Natural killer cell (primary cell): Measurements from ENCODE around the gene PPP2R1A. TPM values are rescaled to one million over a fixed set of nuclear protein-coding genes. Genes with fewer than 3 reads are reported as not detected.

Source experiments
- ATAC-seq, 3 donors: fragments of 150-1000 bp in 2 of 3; fragments of 200-7000 bp in 1 of 3; cut with Tn5 transposase; 1 replicate in 1 of 3; 2 replicates in 2 of 3; pipeline ENCODE4 v1.10.0; 2021; ENCODE audit warnings: mild to moderate bottlenecking in 2 of 3, moderate library complexity in 2 of 3
- DNase-seq, 2 donors: peaks; one replicate each; pipeline versions ENCODE4 v3.0.0 to v3.0.0-alpha.2; 2013 to 2021; ENCODE audit warnings: mixed read lengths in 1 of 2
- H3K27ac ChIP-seq: one replicate; pipeline ENCODE4 v1.5.1; 2013; ENCODE audit warnings: mild to moderate bottlenecking, low read length
- H3K27me3 ChIP-seq: one replicate; pipeline ENCODE4 v1.6.1; 2013; ENCODE audit warnings: low read length; ENCODE audit not compliant: control insufficient read depth, insufficient read depth
- H3K36me3 ChIP-seq: one replicate; pipeline ENCODE4 v1.6.1; 2013; ENCODE audit warnings: low read length; ENCODE audit not compliant: control insufficient read depth, insufficient read depth
- H3K4me1 ChIP-seq: one replicate; pipeline ENCODE4 v1.6.1; 2013; ENCODE audit warnings: low read length; ENCODE audit not compliant: control insufficient read depth, insufficient read depth
- H3K4me3 ChIP-seq: one replicate; pipeline ENCODE4 v1.5.1; 2013; ENCODE audit warnings: low read length
- H3K9me3 ChIP-seq: one replicate; pipeline ENCODE4 v1.6.1; 2013; ENCODE audit warnings: low read length; ENCODE audit not compliant: control insufficient read depth, insufficient read depth
- H3K27ac Mint-ChIP-seq, 2 donors: one replicate each; pipeline ENCODE4 v1.8.0; 2022; ENCODE audit warnings: mild to moderate bottlenecking in 2 of 2, mixed read lengths in 2 of 2, moderate library complexity in 1 of 2
- H3K27me3 Mint-ChIP-seq, 2 donors: one replicate each; pipeline ENCODE4 v1.8.0; 2022; ENCODE audit warnings: low read depth in 2 of 2, mixed read lengths in 2 of 2
- H3K36me3 Mint-ChIP-seq: one replicate; pipeline ENCODE4 v1.8.0; 2022; ENCODE audit warnings: mixed read lengths
- H3K4me1 Mint-ChIP-seq, 2 donors: one replicate each; pipeline ENCODE4 v1.8.0; 2022; ENCODE audit warnings: mixed read lengths in 2 of 2
- H3K4me3 Mint-ChIP-seq: one replicate; pipeline ENCODE4 v1.8.0; 2022; ENCODE audit warnings: mild to moderate bottlenecking, moderate library complexity, mixed read lengths
- H3K9me3 Mint-ChIP-seq, 2 donors: one replicate each; pipeline ENCODE4 v1.8.0; 2022; ENCODE audit warnings: mixed read lengths in 2 of 2
- CTCF ChIP-seq: fragments of 200-600 bp; IDR thresholded peaks from one replicate; pipeline ENCODE4 v1.8.0; 2022; ENCODE audit warnings: antibody characterized with exemption
- WGBS: methylation state at CpG from one replicate; pipeline ENCODE4 v1.1.7; 2013; ENCODE audit warnings: missing lambda C conversion rate; ENCODE audit not compliant: insufficient coverage; 5-methylcytosine and 5-hydroxymethylcytosine counted together
- intact Hi-C: fragments of 100-400 bp; cut with micrococcal nuclease; formaldehyde crosslinking; loops from one replicate; pipeline ENCODE4 v1.14.2; 2022
- total RNA-seq, 4 donors: library from RNA; stranded (reverse); fragments of 120-200 nt in 1 of 4; gene quantifications; one replicate each; pipeline versions ENCODE4 v1.2.3 to v1.2.4, GENCODE V29; 2013 to 2022

Gene PPP2R1A
- total RNA-seq, 3 donors from 2014 or later (not counting 1 experiment from before 2014, with no cell fraction given) = 221 to 256 (median 232) TPM

- no peak for DNase-seq
- Mint-ChIP-seq H3K9me3 (no peaks in the 10 kb centered on the region), H3K27ac (peak overlapping the region; percentile 63 to 64), H3K36me3 (peaks cover 32% of the 10 kb centered on the region), H3K4me3 (no peak overlapping the region), H3K4me1 (peaks cover 0 to 18% of the 10 kb centered on the region in 2 donors), H3K27me3 (no peaks in the 10 kb centered on the region)
- no peak for TF ChIP-seq CTCF
- Histone ChIP-seq H3K36me3 (peaks cover 97% of the 10 kb centered on the region), H3K4me1 (no peaks in the 10 kb centered on the region), H3K9me3 (no peaks in the 10 kb centered on the region), H3K27me3 (no peaks in the 10 kb centered on the region), H3K4me3 (no peak overlapping the region), H3K27ac (no peak overlapping the region)
- intact Hi-C loops = no loop called here
- WGBS = 94% methylated on average over 8 of the region's 8 CpGs
- ATAC-seq = no peak
Measured at GRCh38 chr19:52219611-52220010, 29.8 kb downstream of the PPP2R1A start.

GRCh38 chr19:52221031-52221430, 31.2 kb downstream of the PPP2R1A start:
- Histone ChIP-seq H3K9me3 (no peaks in the 10 kb centered on the region), H3K36me3 (peaks cover 95% of the 10 kb centered on the region), H3K4me1 (no peaks in the 10 kb centered on the region), H3K27ac (no peak overlapping the region), H3K27me3 (no peaks in the 10 kb centered on the region), H3K4me3 (no peak overlapping the region)
- no peaks in the 10 kb centered on the region for H3K9me3 Mint-ChIP-seq
- H3K4me1 Mint-ChIP-seq = peaks cover 0 to 18% of the 10 kb centered on the region in 2 donors
- intact Hi-C loops = no loop called here
- no peak for DNase-seq
- no peak for ATAC-seq
- H3K27ac Mint-ChIP-seq = peak overlapping the region in 1 of 2 donors; percentile 70
- peaks cover 32% of the 10 kb centered on the region for H3K36me3 Mint-ChIP-seq
- no peak overlapping the region for H3K4me3 Mint-ChIP-seq
- no peaks in the 10 kb centered on the region for H3K27me3 Mint-ChIP-seq
- TF ChIP-seq CTCF = no peak
- 100% methylated on average over 6 of the region's 6 CpGs for WGBS

- Histone ChIP-seq H3K27ac (no peak overlapping the region), H3K36me3 (peaks cover 95% of the 10 kb centered on the region), H3K4me1 (no peaks in the 10 kb centered on the region), H3K27me3 (no peaks in the 10 kb centered on the region), H3K9me3 (no peaks in the 10 kb centered on the region), H3K4me3 (no peak overlapping the region)
- intact Hi-C loops = no loop called here
- no peaks in the 10 kb centered on the region for H3K9me3 Mint-ChIP-seq
- H3K4me1 Mint-ChIP-seq = peaks cover 7 to 26% of the 10 kb centered on the region in 2 donors
- DNase-seq = no peak
- WGBS = 92% methylated on average over 7 of the region's 7 CpGs
- no peak for TF ChIP-seq CTCF
- no peak overlapping the region for H3K27ac Mint-ChIP-seq
- peaks cover 32% of the 10 kb centered on the region for H3K36me3 Mint-ChIP-seq
- H3K27me3 Mint-ChIP-seq = no peaks in the 10 kb centered on the region
- ATAC-seq = no peak
- H3K4me3 Mint-ChIP-seq = no peak overlapping the region
Measured at GRCh38 chr19:52221831-52222375, 32.1 kb downstream of the PPP2R1A start.

- peaks cover 21 to 40% of the 10 kb centered on the region in 2 donors for H3K4me1 Mint-ChIP-seq
- no peak for TF ChIP-seq CTCF
Measured at GRCh38 chr19:52224211-52224610, 34.4 kb downstream of the PPP2R1A start.

More at GRCh38 chr19:52224211-52224610, 34.4 kb downstream of the PPP2R1A start:
- Mint-ChIP-seq H3K4me3 (no peak overlapping the region), H3K36me3 (peaks cover 24% of the 10 kb centered on the region), H3K9me3 (no peaks in the 10 kb centered on the region), H3K27ac (peak overlapping the region; percentile 16 to 85), H3K27me3 (no peaks in the 10 kb centered on the region)
- DNase-seq = no peak
- no peaks in the 10 kb centered on the region for H3K27me3 ChIP-seq
- no peak for ATAC-seq
- H3K36me3 ChIP-seq = peaks cover 83% of the 10 kb centered on the region
- peaks cover 11% of the 10 kb centered on the region for H3K4me1 ChIP-seq
- WGBS = 95% methylated on average over 5 of the region's 5 CpGs
- H3K9me3 ChIP-seq = no peaks in the 10 kb centered on the region
- intact Hi-C loops = no loop called here
- H3K4me3 ChIP-seq = no peak overlapping the region
- no peak overlapping the region for H3K27ac ChIP-seq
